Progenitor cell of endocrine pancreas (in vitro differentiated cells): ENCODE results near the gene C1orf53. TPM values are rescaled to one million over a fixed set of nuclear protein-coding genes. Genes with fewer than 3 reads are reported as not detected.
A peak's percentile ranks its signal among the peaks of the same experiment; 100 is the strongest.

Experiments used
- DNase-seq: peaks from one replicate; pipeline ENCODE4 v3.0.0; 2021; ENCODE audit warnings: low spot score; ENCODE audit not compliant: unreplicated experiment
- H3K27ac Mint-ChIP-seq: 2 replicates; pipeline ENCODE4 v1.8.0; 2021; ENCODE audit warnings: mild to moderate bottlenecking, moderate library complexity, mixed read lengths
- H3K27me3 Mint-ChIP-seq: 2 replicates; pipeline ENCODE4 v1.8.0; 2021; ENCODE audit warnings: mixed read lengths
- H3K36me3 Mint-ChIP-seq: 2 replicates; pipeline ENCODE4 v1.8.0; 2022; ENCODE audit warnings: mixed read lengths; ENCODE audit not compliant: insufficient read depth
- H3K4me1 Mint-ChIP-seq: 2 replicates; pipeline ENCODE4 v1.8.0; 2021; ENCODE audit warnings: low read depth, mixed read lengths
- H3K4me3 Mint-ChIP-seq: 2 replicates; pipeline ENCODE4 v1.8.0; 2021; ENCODE audit warnings: low read depth, mild to moderate bottlenecking, moderate library complexity, mixed read lengths
- H3K9me3 Mint-ChIP-seq: 2 replicates; pipeline ENCODE4 v1.8.0; 2021; ENCODE audit warnings: low read depth, mixed read lengths
- CTCF ChIP-seq: fragments of 200-600 bp; sonication (generic); IDR thresholded peaks from one replicate; pipeline ENCODE4 v1.5.0; 2021; ENCODE audit warnings: antibody characterized with exemption, mild to moderate bottlenecking; ENCODE audit not compliant: unreplicated experiment
- total RNA-seq: library from RNA; stranded (reverse); gene quantifications from 2 replicates; pipeline ENCODE4 v1.2.1, GENCODE V29; 2021

Gene C1orf53
- total RNA-seq, 1 donor from 2014 or later = 4.0 TPM

GRCh38 chr1:197923038-197923437 is 20.6 kb downstream of the C1orf53 start:
- peaks cover 86% of the 10 kb centered on the region for H3K27me3 Mint-ChIP-seq
- no peak for DNase-seq
- H3K4me3 Mint-ChIP-seq = no peak overlapping the region
- H3K4me1 Mint-ChIP-seq = peaks cover 16% of the 10 kb centered on the region
- H3K27ac Mint-ChIP-seq = no peak overlapping the region
- no peaks in the 10 kb centered on the region for H3K9me3 Mint-ChIP-seq
- no peaks in the 10 kb centered on the region for H3K36me3 Mint-ChIP-seq
- TF ChIP-seq CTCF = no peak

GRCh38 chr1:197924516-197925123 is 22.2 kb downstream of the C1orf53 start:
- Mint-ChIP-seq H3K27me3 (peaks cover 80% of the 10 kb centered on the region), H3K27ac (no peak overlapping the region), H3K36me3 (no peaks in the 10 kb centered on the region), H3K4me3 (no peak overlapping the region), H3K4me1 (peaks cover 16% of the 10 kb centered on the region), H3K9me3 (no peaks in the 10 kb centered on the region)
- DNase-seq = no peak
- peak; percentile 81 for TF ChIP-seq CTCF

- no peak for TF ChIP-seq CTCF
- DNase-seq = no peak
- no peaks in the 10 kb centered on the region for H3K36me3 Mint-ChIP-seq
- no peak overlapping the region for H3K27ac Mint-ChIP-seq
- H3K27me3 Mint-ChIP-seq = peaks cover 51% of the 10 kb centered on the region
- H3K4me3 Mint-ChIP-seq = peak overlapping the region; percentile 61
- no peaks in the 10 kb centered on the region for H3K9me3 Mint-ChIP-seq
- H3K4me1 Mint-ChIP-seq = peaks cover 7% of the 10 kb centered on the region
Measured at GRCh38 chr1:197927908-197928665, 25.7 kb downstream of the C1orf53 start.

- H3K36me3 Mint-ChIP-seq = no peaks in the 10 kb centered on the region
- H3K27ac Mint-ChIP-seq = no peak overlapping the region
- H3K27me3 Mint-ChIP-seq = peaks cover 49% of the 10 kb centered on the region
- TF ChIP-seq CTCF = no peak
- H3K4me1 Mint-ChIP-seq = peaks cover 7% of the 10 kb centered on the region
- H3K4me3 Mint-ChIP-seq = peak overlapping the region; percentile 61
- no peak for DNase-seq
- H3K9me3 Mint-ChIP-seq = no peaks in the 10 kb centered on the region
Measured at GRCh38 chr1:197928849-197929336, 26.5 kb downstream of the C1orf53 start.

- H3K27ac Mint-ChIP-seq = no peak overlapping the region
- TF ChIP-seq CTCF = no peak
- no peaks in the 10 kb centered on the region for H3K9me3 Mint-ChIP-seq
- H3K4me1 Mint-ChIP-seq = peaks cover 6% of the 10 kb centered on the region
- no peaks in the 10 kb centered on the region for H3K36me3 Mint-ChIP-seq
- peaks cover 21% of the 10 kb centered on the region for H3K27me3 Mint-ChIP-seq
- no peak overlapping the region for H3K4me3 Mint-ChIP-seq
- DNase-seq = no peak
Measured at GRCh38 chr1:197933016-197933415, 30.6 kb downstream of the C1orf53 start.
